Panc1 (cell line): ENCODE results near the gene PTPRF.

Source experiments
- POLR2AphosphoS5 ChIP-seq: IDR thresholded peaks from 2 replicates; pipeline ENCODE4 v1.6.1; 2012; ENCODE audit warnings: mild to moderate bottlenecking, low read depth, low read length, moderate library complexity
- TF ChIP-seq, protein P1 (sequence below): fragments of 450-650 bp; IDR thresholded peaks from 2 replicates; pipeline ENCODE4 v1.5.1; 2017; ENCODE audit warnings: mild to moderate bottlenecking

DNA sequence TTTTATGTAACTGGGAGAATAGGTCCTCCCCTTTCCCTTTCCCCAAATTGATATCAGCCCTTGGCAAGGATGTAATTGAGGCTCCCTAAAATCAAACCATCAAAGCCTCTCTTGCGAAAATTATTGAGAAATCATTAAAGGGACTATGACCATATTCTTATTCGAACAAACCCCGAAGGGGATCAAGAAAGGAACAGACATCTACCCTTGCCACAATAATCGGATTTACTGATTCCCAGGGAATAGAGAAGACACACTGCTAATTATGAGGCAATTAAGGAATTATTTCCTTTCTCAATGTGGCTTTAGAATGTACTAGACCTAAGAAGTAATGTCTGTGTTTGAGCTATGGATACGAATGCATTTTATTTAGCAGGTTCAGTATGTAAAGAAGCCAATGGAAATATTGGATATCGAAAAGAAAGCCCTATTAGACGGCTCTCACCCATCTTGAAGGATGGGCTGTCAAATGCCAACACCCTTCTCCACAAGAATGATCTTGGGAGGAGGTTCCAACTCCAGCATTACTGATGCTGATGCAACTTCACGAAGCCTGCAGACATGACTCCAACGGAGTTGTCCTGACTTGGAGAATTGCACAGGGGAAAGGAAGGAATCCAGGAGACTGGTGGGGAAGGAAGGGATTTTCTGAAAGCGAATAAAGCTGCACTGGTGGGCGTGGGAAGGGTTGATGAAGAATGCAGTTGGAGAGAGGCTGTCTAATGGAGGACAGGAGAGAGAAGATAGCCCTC is 11.6 kb upstream of the PTPRF start:
- TF ChIP-seq POLR2AphosphoS5: no peak
- TF ChIP-seq, protein P1, sequence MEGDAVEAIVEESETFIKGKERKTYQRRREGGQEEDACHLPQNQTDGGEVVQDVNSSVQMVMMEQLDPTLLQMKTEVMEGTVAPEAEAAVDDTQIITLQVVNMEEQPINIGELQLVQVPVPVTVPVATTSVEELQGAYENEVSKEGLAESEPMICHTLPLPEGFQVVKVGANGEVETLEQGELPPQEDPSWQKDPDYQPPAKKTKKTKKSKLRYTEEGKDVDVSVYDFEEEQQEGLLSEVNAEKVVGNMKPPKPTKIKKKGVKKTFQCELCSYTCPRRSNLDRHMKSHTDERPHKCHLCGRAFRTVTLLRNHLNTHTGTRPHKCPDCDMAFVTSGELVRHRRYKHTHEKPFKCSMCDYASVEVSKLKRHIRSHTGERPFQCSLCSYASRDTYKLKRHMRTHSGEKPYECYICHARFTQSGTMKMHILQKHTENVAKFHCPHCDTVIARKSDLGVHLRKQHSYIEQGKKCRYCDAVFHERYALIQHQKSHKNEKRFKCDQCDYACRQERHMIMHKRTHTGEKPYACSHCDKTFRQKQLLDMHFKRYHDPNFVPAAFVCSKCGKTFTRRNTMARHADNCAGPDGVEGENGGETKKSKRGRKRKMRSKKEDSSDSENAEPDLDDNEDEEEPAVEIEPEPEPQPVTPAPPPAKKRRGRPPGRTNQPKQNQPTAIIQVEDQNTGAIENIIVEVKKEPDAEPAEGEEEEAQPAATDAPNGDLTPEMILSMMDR: no peak
